Prostate gland (tissue), 2 donors: ENCODE measurements around the gene RRP1.

Experiments used
- CTCF ChIP-seq, 4 experiments: fragments of 200-600 bp in 2 of 4; fragments of 450-650 bp in 2 of 4; sonication (generic) in 2 of 4; IDR thresholded peaks; 1 replicate in 3 of 4; 2 replicates in 1 of 4; pipeline ENCODE4 v1.5.1; 2016 to 2019; ENCODE audit warnings: antibody characterized with exemption in 4 of 4, mild to moderate bottlenecking in 2 of 4, moderate library complexity in 2 of 4
- POLR2AphosphoS5 ChIP-seq: sonication (generic); formaldehyde crosslinking; IDR thresholded peaks from one replicate; pipeline ENCODE4 v1.6.1; 2017; ENCODE audit warnings: antibody characterized with exemption

GRCh38 chr21:43755820-43756594 lies 33.4 kb upstream of the RRP1 start:
- TF ChIP-seq CTCF (IDR thresholded peaks at IDR 0.05) (no peak), POLR2AphosphoS5 (no peak)
